Neuron (in vitro differentiated cells): ENCODE data around the gene PEX11G.

Source experiments
- H2AFZ ChIP-seq: one replicate; pipeline ENCODE4 v1.6.1; 2013; ENCODE audit warnings: low read depth, mild to moderate bottlenecking, inconsistent platforms, low read length, moderate library complexity
- H3K27me3 ChIP-seq: one replicate; pipeline ENCODE4 v1.6.1; 2013; ENCODE audit warnings: low read length; ENCODE audit not compliant: insufficient read depth
- H3K36me3 ChIP-seq: one replicate; pipeline ENCODE4 v1.6.1; 2013; ENCODE audit warnings: low read length; ENCODE audit not compliant: insufficient read depth
- H3K4me1 ChIP-seq: one replicate; pipeline ENCODE4 v1.6.1; 2013; ENCODE audit warnings: low read length; ENCODE audit not compliant: insufficient read depth
- H3K4me3 ChIP-seq: 2 replicates; pipeline ENCODE4 v1.5.1; 2013; ENCODE audit warnings: mild to moderate bottlenecking, low read length, moderate library complexity
- H3K9me3 ChIP-seq: one replicate; pipeline ENCODE4 v1.6.1; 2013; ENCODE audit warnings: low read length

The PEX11G gene

GRCh38 chr19:7526059-7526929 is 37.5 kb upstream of the PEX11G start:
- no peaks in the 10 kb centered on the region for H3K9me3 ChIP-seq

GRCh38 chr19:7524992-7525739 is 36.3 kb upstream of the PEX11G start:
- Histone ChIP-seq H3K4me3 (no peak overlapping the region), H3K36me3 (peaks cover 13% of the 10 kb centered on the region), H2AFZ (no peak overlapping the region), H3K27me3 (no peaks in the 10 kb centered on the region), H3K9me3 (no peaks in the 10 kb centered on the region), H3K4me1 (peaks cover 14% of the 10 kb centered on the region)

More at GRCh38 chr19:7526059-7526929, 37.5 kb upstream of the PEX11G start:
- H3K4me3 ChIP-seq = no peak overlapping the region
- no peak overlapping the region for H2AFZ ChIP-seq
- H3K4me1 ChIP-seq = peaks cover 14% of the 10 kb centered on the region
- no peaks in the 10 kb centered on the region for H3K27me3 ChIP-seq
- H3K36me3 ChIP-seq = peaks cover 7% of the 10 kb centered on the region

GRCh38 chr19:7524523-7524922 is 35.7 kb upstream of the PEX11G start:
- Histone ChIP-seq H3K36me3 (peaks cover 19% of the 10 kb centered on the region), H3K4me3 (no peak overlapping the region), H3K27me3 (no peaks in the 10 kb centered on the region), H2AFZ (no peak overlapping the region), H3K4me1 (peaks cover 14% of the 10 kb centered on the region), H3K9me3 (no peaks in the 10 kb centered on the region)

GRCh38 chr19:7522923-7523667 is 34.3 kb upstream of the PEX11G start:
- H3K4me1 ChIP-seq = peaks cover 14% of the 10 kb centered on the region
- H2AFZ ChIP-seq = peak overlapping the region; percentile 52
- peaks cover 20% of the 10 kb centered on the region for H3K36me3 ChIP-seq
- peak overlapping the region; percentile 55 for H3K4me3 ChIP-seq
- no peaks in the 10 kb centered on the region for H3K9me3 ChIP-seq
- H3K27me3 ChIP-seq = no peaks in the 10 kb centered on the region

- Histone ChIP-seq H3K27me3 (no peaks in the 10 kb centered on the region), H3K36me3 (peaks cover 20% of the 10 kb centered on the region), H3K4me3 (peak within 1 kb of the TSS; percentile 55), H3K9me3 (no peaks in the 10 kb centered on the region), H3K4me1 (peaks cover 14% of the 10 kb centered on the region), H2AFZ (peak within 1 kb of the TSS; percentile 52)
These were observed 33.5 kb upstream of the PEX11G start, which contains the start of gene MCOLN1 for GRCh38 chr19:7522072-7522922. TSS of gene MCOLN1 (plus strand) at chr19:7522624. CDS start at chr19:7522751, 127 bp downstream.

GRCh38 chr19:7521551-7522071 is 32.8 kb upstream of the PEX11G start:
- Histone ChIP-seq H3K27me3 (no peaks in the 10 kb centered on the region), H3K9me3 (no peaks in the 10 kb centered on the region), H3K36me3 (peaks cover 17% of the 10 kb centered on the region), H2AFZ (no peak overlapping the region), H3K4me3 (peak overlapping the region; percentile 52), H3K4me1 (peaks cover 20% of the 10 kb centered on the region)

GRCh38 chr19:7520131-7521051 is 31.6 kb upstream of the PEX11G start:
- peaks cover 23% of the 10 kb centered on the region for H3K4me1 ChIP-seq

GRCh38 chr19:7519361-7520130 is 30.7 kb upstream of the PEX11G start:
- Histone ChIP-seq H3K4me3 (no peak overlapping the region), H3K4me1 (peaks cover 28% of the 10 kb centered on the region), H2AFZ (no peak overlapping the region), H3K27me3 (no peaks in the 10 kb centered on the region), H3K36me3 (peaks cover 17% of the 10 kb centered on the region), H3K9me3 (no peaks in the 10 kb centered on the region)

More at GRCh38 chr19:7520131-7521051, 31.6 kb upstream of the PEX11G start:
- no peak overlapping the region for H2AFZ ChIP-seq
- no peak overlapping the region for H3K4me3 ChIP-seq
- no peaks in the 10 kb centered on the region for H3K9me3 ChIP-seq
- H3K27me3 ChIP-seq = no peaks in the 10 kb centered on the region
- H3K36me3 ChIP-seq = peaks cover 17% of the 10 kb centered on the region

- peak overlapping the region; percentile 91 for H3K4me3 ChIP-seq
- H3K27me3 ChIP-seq = no peaks in the 10 kb centered on the region
- H2AFZ ChIP-seq = no peak overlapping the region
- H3K36me3 ChIP-seq = peaks cover 17% of the 10 kb centered on the region
- peaks cover 17% of the 10 kb centered on the region for H3K4me1 ChIP-seq
- H3K9me3 ChIP-seq = no peaks in the 10 kb centered on the region
These were observed 28.0 kb upstream of the PEX11G start for GRCh38 chr19:7516878-7517277.

GRCh38 chr19:7516333-7516732 is 27.5 kb upstream of the PEX11G start:
- Histone ChIP-seq H3K36me3 (peaks cover 17% of the 10 kb centered on the region), H3K27me3 (no peaks in the 10 kb centered on the region), H3K4me1 (peaks cover 14% of the 10 kb centered on the region), H3K4me3 (peak overlapping the region; percentile 91), H3K9me3 (no peaks in the 10 kb centered on the region), H2AFZ (no peak overlapping the region)
